ENCODE data around the gene ESR2. TPM values are rescaled to one million over a fixed set of nuclear protein-coding genes. Genes with fewer than 3 reads are reported as not detected.

ESR2 gene
- total RNA-seq, 4 donors from 2014 or later = 0.27 to 1.0 (median 0.78) TPM; not detected in 1

- no peaks in the 10 kb centered on the region for H3K9me3 ChIP-seq
- no peak for DNase-seq
- TF ChIP-seq, protein P1, sequence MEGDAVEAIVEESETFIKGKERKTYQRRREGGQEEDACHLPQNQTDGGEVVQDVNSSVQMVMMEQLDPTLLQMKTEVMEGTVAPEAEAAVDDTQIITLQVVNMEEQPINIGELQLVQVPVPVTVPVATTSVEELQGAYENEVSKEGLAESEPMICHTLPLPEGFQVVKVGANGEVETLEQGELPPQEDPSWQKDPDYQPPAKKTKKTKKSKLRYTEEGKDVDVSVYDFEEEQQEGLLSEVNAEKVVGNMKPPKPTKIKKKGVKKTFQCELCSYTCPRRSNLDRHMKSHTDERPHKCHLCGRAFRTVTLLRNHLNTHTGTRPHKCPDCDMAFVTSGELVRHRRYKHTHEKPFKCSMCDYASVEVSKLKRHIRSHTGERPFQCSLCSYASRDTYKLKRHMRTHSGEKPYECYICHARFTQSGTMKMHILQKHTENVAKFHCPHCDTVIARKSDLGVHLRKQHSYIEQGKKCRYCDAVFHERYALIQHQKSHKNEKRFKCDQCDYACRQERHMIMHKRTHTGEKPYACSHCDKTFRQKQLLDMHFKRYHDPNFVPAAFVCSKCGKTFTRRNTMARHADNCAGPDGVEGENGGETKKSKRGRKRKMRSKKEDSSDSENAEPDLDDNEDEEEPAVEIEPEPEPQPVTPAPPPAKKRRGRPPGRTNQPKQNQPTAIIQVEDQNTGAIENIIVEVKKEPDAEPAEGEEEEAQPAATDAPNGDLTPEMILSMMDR (IDR thresholded peaks at IDR 0.05) = no peak
- no peak for TF ChIP-seq POLR2A (IDR thresholded peaks at IDR 0.05)
- WGBS, 2 donors = 51 to 64% methylated on average over 10 of the region's 10 CpGs
- H3K27ac ChIP-seq = peak overlapping the region; percentile 22 to 81 (median 24)
- H3K4me3 ChIP-seq (replicated peaks in 1 of 3) = no peak overlapping the region
- no peaks in the 10 kb centered on the region for H3K27me3 ChIP-seq
- H3K36me3 ChIP-seq = no peaks in the 10 kb centered on the region
- peaks cover 49 to 58% of the 10 kb centered on the region in 2 donors for H3K4me1 ChIP-seq
- intact Hi-C loops (cut with DNase I) = no loop called here
Measured at GRCh38 chr14:64202716-64203115, 91.5 kb downstream of the ESR2 start.

DNA sequence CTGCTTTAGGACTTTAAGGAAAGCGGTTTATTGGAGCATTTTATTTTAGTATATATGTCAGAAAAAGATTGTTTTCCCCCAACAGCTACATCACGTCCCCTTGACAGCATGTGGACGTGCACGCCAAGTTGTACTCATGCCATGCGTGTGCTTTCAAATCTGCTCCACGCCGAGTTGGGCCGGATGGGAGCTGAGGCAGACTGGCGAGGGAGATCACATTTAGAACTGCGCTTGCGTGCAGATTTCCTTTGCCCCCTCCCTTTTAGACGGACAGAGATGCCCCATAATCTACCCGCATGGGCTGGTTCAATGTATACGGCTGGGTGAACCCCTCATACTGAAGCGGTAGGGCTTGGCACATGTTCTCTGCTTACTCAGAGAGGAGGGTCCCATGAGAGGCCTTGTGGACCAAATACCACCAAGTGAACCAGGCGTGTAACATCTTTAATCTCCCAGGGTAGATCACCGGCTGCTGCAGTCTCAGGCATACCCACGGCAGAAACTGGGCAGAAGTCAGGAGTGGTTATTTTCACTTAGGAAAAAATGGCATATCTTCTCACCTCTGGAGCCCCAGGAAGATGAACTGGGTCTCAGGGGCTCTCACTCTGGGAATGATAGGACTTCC lies 92.1 kb downstream of the ESR2 start:
- intact Hi-C loops (cut with DNase I) = no loop called here
- Histone ChIP-seq H3K27ac (peak overlapping the region; percentile 22 to 81 (median 24)), H3K4me3 (replicated peaks in 1 of 3) (no peak overlapping the region), H3K9me3 (no peaks in the 10 kb centered on the region), H3K36me3 (no peaks in the 10 kb centered on the region), H3K4me1 (peaks cover 49 to 63% of the 10 kb centered on the region in 2 donors), H3K27me3 (no peaks in the 10 kb centered on the region)
- 81 to 88% methylated on average over 17 to 18 of the region's 18 CpGs for WGBS, 2 donors
- no peak for TF ChIP-seq POLR2A (IDR thresholded peaks at IDR 0.05)
- TF ChIP-seq, protein P1 (IDR thresholded peaks at IDR 0.05) = no peak
- no peak for DNase-seq

DNA sequence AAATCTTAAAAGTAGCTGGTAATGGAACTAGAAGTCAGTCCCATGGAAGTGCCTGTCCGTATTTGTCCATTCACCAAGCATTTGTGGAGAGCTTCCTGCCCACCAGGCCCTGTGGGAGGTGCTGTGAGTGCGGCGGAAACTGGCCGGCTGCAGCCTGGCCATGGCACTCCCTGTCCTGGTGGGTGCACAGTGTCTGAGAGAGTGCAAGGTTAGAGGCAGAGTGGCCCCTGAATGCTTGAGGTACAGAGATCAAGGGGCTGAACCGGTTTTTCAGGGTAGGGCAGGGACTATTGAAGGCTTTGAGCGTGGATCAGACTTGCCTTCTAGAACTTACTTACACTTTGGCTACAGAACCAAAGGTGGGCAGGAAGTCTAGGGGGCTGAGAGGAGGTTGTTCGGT lies 92.9 kb downstream of the ESR2 start:
- H3K27me3 ChIP-seq = no peaks in the 10 kb centered on the region
- TF ChIP-seq, protein P1 (IDR thresholded peaks at IDR 0.05) = no peak
- TF ChIP-seq POLR2A (IDR thresholded peaks at IDR 0.05) = no peak
- H3K36me3 ChIP-seq = no peaks in the 10 kb centered on the region
- H3K4me1 ChIP-seq = peaks cover 42 to 68% of the 10 kb centered on the region in 2 donors
- WGBS, 2 donors = 54 to 55% methylated on average over 7 of the region's 7 CpGs
- peak overlapping the region; percentile 21 to 81 (median 24) for H3K27ac ChIP-seq
- peak; percentile 73 to 77 for DNase-seq
- no peak overlapping the region for H3K4me3 ChIP-seq (replicated peaks in 1 of 3)
- H3K9me3 ChIP-seq = no peaks in the 10 kb centered on the region
- intact Hi-C loops (cut with DNase I) = no loop called here

DNA sequence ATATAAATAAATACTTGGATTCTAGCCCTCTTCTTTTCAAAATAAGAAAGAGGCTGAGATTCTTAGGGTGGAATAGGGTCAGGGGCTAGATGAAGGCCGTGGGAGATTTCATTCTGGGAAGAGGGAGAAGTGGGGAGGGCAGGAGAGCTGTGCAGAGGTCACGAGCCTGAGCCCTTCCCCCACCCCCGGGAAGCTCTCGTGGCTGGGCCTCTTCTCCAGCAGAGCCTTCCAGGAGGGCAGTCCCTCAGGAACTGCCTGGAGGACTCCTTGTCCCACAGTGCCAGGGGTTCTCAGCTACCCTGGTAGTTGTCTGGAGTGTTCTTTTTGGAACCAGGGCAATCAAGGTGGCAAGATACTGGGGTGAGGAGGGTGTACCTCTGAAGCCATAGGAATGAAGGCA lies 94.0 kb downstream of the ESR2 start:
- TF ChIP-seq POLR2A (IDR thresholded peaks at IDR 0.05) = no peak
- TF ChIP-seq, protein P1 (IDR thresholded peaks at IDR 0.05) = no peak
- Histone ChIP-seq H3K36me3 (no peaks in the 10 kb centered on the region), H3K4me3 (replicated peaks in 1 of 3) (no peak overlapping the region), H3K27me3 (no peaks in the 10 kb centered on the region), H3K27ac (peak overlapping the region; percentile 24 to 81 (median 46)), H3K9me3 (no peaks in the 10 kb centered on the region), H3K4me1 (peaks cover 43 to 73% of the 10 kb centered on the region in 2 donors)
- DNase-seq = peak; percentile 81 to 84
- 11 to 35% methylated on average over 4 of the region's 4 CpGs for WGBS, 2 donors
- intact Hi-C loops (cut with DNase I) = no loop called here

- WGBS, 2 donors = 49 to 50% methylated on average over 3 of the region's 3 CpGs
- DNase-seq = peak; percentile 41 to 49
- Histone ChIP-seq H3K36me3 (no peaks in the 10 kb centered on the region), H3K4me3 (replicated peaks in 1 of 3) (no peak overlapping the region), H3K4me1 (peaks cover 45 to 83% of the 10 kb centered on the region in 2 donors), H3K9me3 (no peaks in the 10 kb centered on the region), H3K27ac (peak overlapping the region; percentile 70 to 81 (median 74)), H3K27me3 (no peaks in the 10 kb centered on the region)
- no peak for TF ChIP-seq POLR2A (IDR thresholded peaks at IDR 0.05)
- TF ChIP-seq, protein P1 (IDR thresholded peaks at IDR 0.05) = no peak
- intact Hi-C loops (cut with DNase I) = no loop called here
Measured at GRCh38 chr14:64198486-64198885, 95.7 kb downstream of the ESR2 start.
